CD8-positive, alpha-beta memory T cell (primary cell): ENCODE data around the gene RSPRY1. TPM values are rescaled to one million over a fixed set of nuclear protein-coding genes. Genes with fewer than 3 reads are reported as not detected.
"Not testable (repeated sequence)": the region's sequence is repeated elsewhere in the genome, so short reads cannot be mapped to it uniquely, and the experiment has no call there.

Experiments used
- CTCF ChIA-PET: fragments of 350-600 bp; sonication (Branson Sonifier 250); formaldehyde crosslinking; loops from one replicate; lab custom pipeline; 2021; ENCODE audit warnings: antibody characterized with exemption; lab: Charles Lee
- POLR2A ChIA-PET: fragments of 350-600 bp; sonication (Branson Sonifier 250); formaldehyde crosslinking; loops from one replicate; lab custom pipeline; 2021; ENCODE audit warnings: antibody characterized with exemption; lab: Charles Lee
- DNase-seq, 5 donors: peaks; one replicate each; pipeline versions ENCODE4 v3.0.0 to v3.0.0-alpha.2; 2020 to 2022; ENCODE audit warnings: mixed read lengths in 1 of 5
- H3K27ac ChIP-seq: one replicate; pipeline ENCODE4 v1.7.0; 2013; ENCODE audit warnings: low read depth, mild to moderate bottlenecking, low read length, moderate library complexity
- H3K27me3 ChIP-seq: 2 replicates; pipeline ENCODE4 v1.7.0; 2013; ENCODE audit warnings: low read length, mild to moderate bottlenecking; ENCODE audit not compliant: insufficient read depth, poor library complexity, severe bottlenecking
- H3K36me3 ChIP-seq: 2 replicates; pipeline ENCODE4 v1.7.0; 2013; ENCODE audit warnings: mild to moderate bottlenecking, low read length, moderate library complexity; ENCODE audit not compliant: insufficient read depth
- H3K4me1 ChIP-seq: 2 replicates; pipeline ENCODE4 v1.7.0; 2013; ENCODE audit warnings: mild to moderate bottlenecking, low read length, moderate library complexity; ENCODE audit not compliant: insufficient read depth
- H3K4me3 ChIP-seq: 2 replicates; pipeline ENCODE4 v1.7.0; 2013; ENCODE audit warnings: mild to moderate bottlenecking, low read length
- H3K9me3 ChIP-seq: 2 replicates; pipeline ENCODE4 v1.7.0; 2013; ENCODE audit warnings: mild to moderate bottlenecking, low read length
- H3K27ac Mint-ChIP-seq, 8 donors: one replicate each; pipeline ENCODE4 v1.8.0; 2020 to 2021; ENCODE audit warnings: mixed read lengths in 8 of 8, mild to moderate bottlenecking in 6 of 8, inconsistent platforms in 3 of 8, moderate library complexity in 3 of 8
- H3K27me3 Mint-ChIP-seq, 2 donors: one replicate each; pipeline ENCODE4 v1.8.0; 2020 to 2021; ENCODE audit warnings: mixed read lengths in 2 of 2, mild to moderate bottlenecking in 1 of 2, moderate library complexity in 1 of 2
- H3K36me3 Mint-ChIP-seq, 3 donors: one replicate each; pipeline ENCODE4 v1.8.0; 2020 to 2021; ENCODE audit warnings: mixed read lengths in 3 of 3, inconsistent platforms in 1 of 3, mild to moderate bottlenecking in 1 of 3
- H3K4me1 Mint-ChIP-seq, 3 donors: one replicate each; pipeline ENCODE4 v1.8.0; 2020 to 2021; ENCODE audit warnings: mixed read lengths in 3 of 3, inconsistent platforms in 1 of 3, mild to moderate bottlenecking in 1 of 3
- H3K4me3 Mint-ChIP-seq, 7 donors: one replicate each; pipeline ENCODE4 v1.8.0; 2020 to 2021; ENCODE audit warnings: mixed read lengths in 7 of 7, mild to moderate bottlenecking in 6 of 7, moderate library complexity in 4 of 7, inconsistent platforms in 2 of 7
- H3K9me3 Mint-ChIP-seq, 5 donors: one replicate each; pipeline ENCODE4 v1.8.0; 2020 to 2022; ENCODE audit warnings: mixed read lengths in 5 of 5, mild to moderate bottlenecking in 3 of 5, moderate library complexity in 2 of 5, inconsistent platforms in 1 of 5
- polyA plus RNA-seq: library from polyadenylated mRNA; unstranded; fragments of 300-500 nt; fragmentation: Illumina TruSeq; gene quantifications from one replicate; pipeline ENCODE4 v1.2.3, GENCODE V29; 2021
- total RNA-seq, 2 experiments: library from RNA; stranded (reverse); gene quantifications; one replicate each; pipeline ENCODE4 v1.2.3, GENCODE V29; 2021

RSPRY1 gene
- total and polyA plus RNA-seq, 3 experiments from 2014 or later, result 33.3 to 41.0 (median 36.6) TPM

- Histone ChIP-seq H3K4me1 (no peaks in the 10 kb centered on the region), H3K27me3 (no peaks in the 10 kb centered on the region), H3K4me3 (no peak overlapping the region), H3K27ac (no peak overlapping the region), H3K9me3 (no peaks in the 10 kb centered on the region), H3K36me3 (no peaks in the 10 kb centered on the region)
- ChIA-PET POLR2A (no interaction called here), CTCF (no interaction called here)
- H3K9me3 Mint-ChIP-seq, result no peaks in the 10 kb centered on the region
- H3K4me1 Mint-ChIP-seq, result peaks cover 28 to 39% (median 35%) of the 10 kb centered on the region in 3 donors
- H3K27me3 Mint-ChIP-seq, result no peaks in the 10 kb centered on the region
- H3K36me3 Mint-ChIP-seq, result peaks cover 0 to 24% (median 3%) of the 10 kb centered on the region in 3 donors
- no peak overlapping the region for H3K27ac Mint-ChIP-seq
- DNase-seq, result no peak
- H3K4me3 Mint-ChIP-seq, result no peak overlapping the region
Measured at GRCh38 chr16:57196753-57197152, 10.6 kb downstream of the RSPRY1 start.

- H3K4me1 ChIP-seq, DNase-seq, POLR2A ChIA-PET, H3K27me3 Mint-ChIP-seq, H3K4me3 Mint-ChIP-seq, H3K27ac ChIP-seq, H3K4me3 ChIP-seq, H3K9me3 Mint-ChIP-seq, CTCF ChIA-PET, H3K27me3 ChIP-seq, H3K27ac Mint-ChIP-seq, H3K9me3 ChIP-seq: not testable (repeated sequence)
- Mint-ChIP-seq H3K36me3 (peaks cover 0 to 30% (median 10%) of the 10 kb centered on the region in 3 donors), H3K4me1 (peaks cover 21 to 26% (median 24%) of the 10 kb centered on the region in 3 donors)
- H3K36me3 ChIP-seq, result peaks cover 11% of the 10 kb centered on the region
Measured at GRCh38 chr16:57200321-57200720, 14.2 kb downstream of the RSPRY1 start.

GRCh38 chr16:57200926-57201325 lies 14.8 kb downstream of the RSPRY1 start:
- H3K36me3 ChIP-seq, result peaks cover 11% of the 10 kb centered on the region
- H3K4me1 ChIP-seq, H3K27me3 Mint-ChIP-seq, H3K4me3 Mint-ChIP-seq, CTCF ChIA-PET, POLR2A ChIA-PET, H3K27ac Mint-ChIP-seq, DNase-seq, H3K27me3 ChIP-seq, H3K4me3 ChIP-seq, H3K9me3 ChIP-seq, H3K27ac ChIP-seq, H3K9me3 Mint-ChIP-seq: not testable (repeated sequence)
- peaks cover 21 to 25% (median 24%) of the 10 kb centered on the region in 3 donors for H3K4me1 Mint-ChIP-seq
- peaks cover 0 to 36% (median 13%) of the 10 kb centered on the region in 3 donors for H3K36me3 Mint-ChIP-seq

- Mint-ChIP-seq H3K4me1 (peaks cover 12 to 15% (median 12%) of the 10 kb centered on the region in 3 donors), H3K4me3 (no peak overlapping the region), H3K9me3 (no peaks in the 10 kb centered on the region), H3K27me3 (no peaks in the 10 kb centered on the region), H3K36me3 (peaks cover 0 to 37% (median 10%) of the 10 kb centered on the region in 3 donors), H3K27ac (peak overlapping the region in 1 of 8 donors; percentile 63)
- DNase-seq, result no peak
- Histone ChIP-seq H3K4me3 (no peak overlapping the region), H3K36me3 (peaks cover 20% of the 10 kb centered on the region), H3K27me3 (no peaks in the 10 kb centered on the region), H3K9me3 (no peaks in the 10 kb centered on the region), H3K27ac (no peak overlapping the region), H3K4me1 (no peaks in the 10 kb centered on the region)
- POLR2A ChIA-PET, result interaction anchor here (0.6 kb wide), 1 partner anchor 683 kb away, joined by 7 read pairs; the partner anchor contains the start of gene BBS2
- CTCF ChIA-PET, result no interaction called here
Measured at GRCh38 chr16:57202095-57202886, 16.2 kb downstream of the RSPRY1 start.

GRCh38 chr16:57203451-57203850 lies 17.3 kb downstream of the RSPRY1 start:
- no peak overlapping the region for H3K27ac ChIP-seq
- CTCF ChIA-PET, result no interaction called here
- Mint-ChIP-seq H3K27me3 (no peaks in the 10 kb centered on the region), H3K27ac (peak overlapping the region in 4 of 8 donors; percentile 17 to 84 (median 56)), H3K4me3 (no peak overlapping the region), H3K4me1 (peaks cover 9 to 12% (median 10%) of the 10 kb centered on the region in 3 donors), H3K36me3 (peaks cover 0 to 46% (median 13%) of the 10 kb centered on the region in 3 donors), H3K9me3 (no peaks in the 10 kb centered on the region)
- peaks cover 27% of the 10 kb centered on the region for H3K36me3 ChIP-seq
- H3K4me3 ChIP-seq, result no peak overlapping the region
- no peak for DNase-seq
- POLR2A ChIA-PET, result no interaction called here
- H3K9me3 ChIP-seq, result no peaks in the 10 kb centered on the region
- H3K4me1 ChIP-seq, result no peaks in the 10 kb centered on the region
- H3K27me3 ChIP-seq, result no peaks in the 10 kb centered on the region

GRCh38 chr16:57204675-57205074 lies 18.5 kb downstream of the RSPRY1 start:
- H3K27ac Mint-ChIP-seq, result no peak overlapping the region
- ChIA-PET POLR2A (no interaction called here), CTCF (no interaction called here)
- no peaks in the 10 kb centered on the region for H3K9me3 Mint-ChIP-seq
- Histone ChIP-seq H3K4me3 (no peak overlapping the region), H3K27me3 (no peaks in the 10 kb centered on the region), H3K4me1 (no peaks in the 10 kb centered on the region), H3K27ac (no peak overlapping the region), H3K36me3 (peaks cover 34% of the 10 kb centered on the region), H3K9me3 (no peaks in the 10 kb centered on the region)
- peaks cover 6 to 9% (median 7%) of the 10 kb centered on the region in 3 donors for H3K4me1 Mint-ChIP-seq
- no peaks in the 10 kb centered on the region for H3K27me3 Mint-ChIP-seq
- peaks cover 0 to 50% (median 17%) of the 10 kb centered on the region in 3 donors for H3K36me3 Mint-ChIP-seq
- no peak for DNase-seq
- H3K4me3 Mint-ChIP-seq, result no peak overlapping the region

GRCh38 chr16:57208926-57209325 lies 22.8 kb downstream of the RSPRY1 start:
- Mint-ChIP-seq H3K9me3 (no peaks in the 10 kb centered on the region), H3K27me3 (no peaks in the 10 kb centered on the region)
- peaks cover 45% of the 10 kb centered on the region for H3K36me3 ChIP-seq

GRCh38 chr16:57209780-57210179 lies 23.7 kb downstream of the RSPRY1 start:
- no peak overlapping the region for H3K4me3 Mint-ChIP-seq
- peaks cover 0 to 1% (median 0%) of the 10 kb centered on the region in 3 donors for H3K4me1 Mint-ChIP-seq
- no peaks in the 10 kb centered on the region for H3K27me3 Mint-ChIP-seq
- H3K4me1 ChIP-seq, result no peaks in the 10 kb centered on the region
- peaks cover 15 to 83% (median 29%) of the 10 kb centered on the region in 3 donors for H3K36me3 Mint-ChIP-seq
- H3K4me3 ChIP-seq, result no peak overlapping the region
- ChIA-PET POLR2A (interaction anchor here (0.5 kb wide), 1 partner anchor 158 kb away, joined by 3 read pairs; no protein-coding TSS in a partner anchor), CTCF (interaction anchor here (1.9 kb wide), 1 partner anchor 90 kb away, joined by 4 read pairs; no protein-coding TSS in a partner anchor)
- H3K27ac Mint-ChIP-seq, result no peak overlapping the region
- DNase-seq, result no peak
- H3K9me3 Mint-ChIP-seq, result no peaks in the 10 kb centered on the region
- no peaks in the 10 kb centered on the region for H3K27me3 ChIP-seq
- H3K27ac ChIP-seq, result no peak overlapping the region
- H3K36me3 ChIP-seq, result peaks cover 48% of the 10 kb centered on the region
- no peaks in the 10 kb centered on the region for H3K9me3 ChIP-seq

More at GRCh38 chr16:57208926-57209325, 22.8 kb downstream of the RSPRY1 start:
- Histone ChIP-seq H3K27me3 (no peaks in the 10 kb centered on the region), H3K4me1 (no peaks in the 10 kb centered on the region), H3K9me3 (no peaks in the 10 kb centered on the region), H3K4me3 (no peak overlapping the region), H3K27ac (no peak overlapping the region)
- H3K27ac Mint-ChIP-seq, result no peak overlapping the region
- peaks cover 14 to 79% (median 22%) of the 10 kb centered on the region in 3 donors for H3K36me3 Mint-ChIP-seq
- H3K4me3 Mint-ChIP-seq, result no peak overlapping the region
- DNase-seq, result no peak
- ChIA-PET POLR2A (interaction anchor here (0.5 kb wide), 1 partner anchor 159 kb away, joined by 3 read pairs; no protein-coding TSS in a partner anchor), CTCF (interaction anchor here (1.9 kb wide), 1 partner anchor 91 kb away, joined by 4 read pairs; no protein-coding TSS in a partner anchor)
- H3K4me1 Mint-ChIP-seq, result peaks cover 0 to 1% (median 0%) of the 10 kb centered on the region in 3 donors
